H1 (cell line): Measurements from ENCODE around the gene SENP7.

Source experiments
- CHD2 ChIP-seq: IDR thresholded peaks from 2 replicates; pipeline ENCODE4 v1.6.1; 2012; ENCODE audit warnings: low read length, improper control_type of control experiment
- JUN ChIP-seq: IDR thresholded peaks from 2 replicates; pipeline ENCODE4 v1.6.1; 2011; ENCODE audit warnings: low read depth, mild to moderate bottlenecking, improper control_type of control experiment, low read length
- POLR2A ChIP-seq, 2 experiments: IDR thresholded peaks; 1 replicate in 1 of 2; 2 replicates in 1 of 2; pipeline ENCODE4 v1.6.1; 2011; ENCODE audit warnings: low read depth in 2 of 2, low read length in 2 of 2, mild to moderate bottlenecking in 2 of 2; ENCODE audit errors: control extremely low read depth in 1 of 2
- POLR2AphosphoS5 ChIP-seq: IDR thresholded peaks from 2 replicates; pipeline ENCODE4 v1.6.1; 2011; ENCODE audit warnings: low read depth, low read length
- SIX5 ChIP-seq: IDR thresholded peaks from 2 replicates; pipeline ENCODE4 v1.6.1; 2011; ENCODE audit warnings: mild to moderate bottlenecking, low read depth, low read length
- SRF ChIP-seq: IDR thresholded peaks from 2 replicates; pipeline ENCODE4 v1.6.1; 2011; ENCODE audit warnings: mild to moderate bottlenecking, low read depth, low read length, moderate library complexity
- TBP ChIP-seq: IDR thresholded peaks from 2 replicates; pipeline ENCODE4 v1.6.1; 2011; ENCODE audit warnings: low read depth, low read length, improper control_type of control experiment
- TEAD4 ChIP-seq: IDR thresholded peaks from 2 replicates; pipeline ENCODE4 v1.6.1; 2012; ENCODE audit warnings: low read depth, low read length, inconsistent platforms, mixed read lengths
- YY1 ChIP-seq: IDR thresholded peaks from 2 replicates; pipeline ENCODE4 v1.6.1; 2011; ENCODE audit warnings: low read depth, mild to moderate bottlenecking, low read length
- TF ChIP-seq, protein P1 (sequence below), 3 experiments: IDR thresholded peaks; 1 replicate in 2 of 3; 2 replicates in 1 of 3; pipeline versions ENCODE4 v1.5.1 to v1.6.1; 2011; ENCODE audit warnings: low read length in 3 of 3, mild to moderate bottlenecking in 3 of 3, inconsistent platforms in 2 of 3, low read depth in 1 of 3, moderate library complexity in 1 of 3; ENCODE audit not compliant: insufficient read depth in 1 of 3; ENCODE audit errors: control extremely low read depth in 1 of 3
- TF ChIP-seq, protein P2 (sequence below): IDR thresholded peaks from 2 replicates; pipeline ENCODE4 v1.6.1; 2012; ENCODE audit warnings: inconsistent platforms
- TF ChIP-seq, protein P3 (sequence below): IDR thresholded peaks from 2 replicates; pipeline ENCODE4 v1.6.1; 2011; ENCODE audit warnings: low read length, improper control_type of control experiment

GRCh38 chr3:101303089-101303731 is 209.8 kb downstream of the SENP7 start:
- TF ChIP-seq, protein P1, sequence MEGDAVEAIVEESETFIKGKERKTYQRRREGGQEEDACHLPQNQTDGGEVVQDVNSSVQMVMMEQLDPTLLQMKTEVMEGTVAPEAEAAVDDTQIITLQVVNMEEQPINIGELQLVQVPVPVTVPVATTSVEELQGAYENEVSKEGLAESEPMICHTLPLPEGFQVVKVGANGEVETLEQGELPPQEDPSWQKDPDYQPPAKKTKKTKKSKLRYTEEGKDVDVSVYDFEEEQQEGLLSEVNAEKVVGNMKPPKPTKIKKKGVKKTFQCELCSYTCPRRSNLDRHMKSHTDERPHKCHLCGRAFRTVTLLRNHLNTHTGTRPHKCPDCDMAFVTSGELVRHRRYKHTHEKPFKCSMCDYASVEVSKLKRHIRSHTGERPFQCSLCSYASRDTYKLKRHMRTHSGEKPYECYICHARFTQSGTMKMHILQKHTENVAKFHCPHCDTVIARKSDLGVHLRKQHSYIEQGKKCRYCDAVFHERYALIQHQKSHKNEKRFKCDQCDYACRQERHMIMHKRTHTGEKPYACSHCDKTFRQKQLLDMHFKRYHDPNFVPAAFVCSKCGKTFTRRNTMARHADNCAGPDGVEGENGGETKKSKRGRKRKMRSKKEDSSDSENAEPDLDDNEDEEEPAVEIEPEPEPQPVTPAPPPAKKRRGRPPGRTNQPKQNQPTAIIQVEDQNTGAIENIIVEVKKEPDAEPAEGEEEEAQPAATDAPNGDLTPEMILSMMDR (IDR thresholded peaks at IDR 0.05; ENCODE audit: control extremely low read depth in 1 of 3, insufficient read depth in 1 of 3, low read depth in 1 of 3, low read length in 3 of 3), result no peak
- TF ChIP-seq, protein P2, sequence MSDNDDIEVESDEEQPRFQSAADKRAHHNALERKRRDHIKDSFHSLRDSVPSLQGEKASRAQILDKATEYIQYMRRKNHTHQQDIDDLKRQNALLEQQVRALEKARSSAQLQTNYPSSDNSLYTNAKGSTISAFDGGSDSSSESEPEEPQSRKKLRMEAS, result no peak
- TF ChIP-seq POLR2A (IDR thresholded peaks at IDR 0.05; ENCODE audit: control extremely low read depth in 1 of 2, low read depth in 2 of 2, low read length in 2 of 2) (no peak), TEAD4 (no peak), JUN (no peak), YY1 (no peak), SIX5 (no peak), SRF (no peak), TBP (no peak), CHD2 (no peak), POLR2AphosphoS5 (no peak)
- TF ChIP-seq, protein P3, sequence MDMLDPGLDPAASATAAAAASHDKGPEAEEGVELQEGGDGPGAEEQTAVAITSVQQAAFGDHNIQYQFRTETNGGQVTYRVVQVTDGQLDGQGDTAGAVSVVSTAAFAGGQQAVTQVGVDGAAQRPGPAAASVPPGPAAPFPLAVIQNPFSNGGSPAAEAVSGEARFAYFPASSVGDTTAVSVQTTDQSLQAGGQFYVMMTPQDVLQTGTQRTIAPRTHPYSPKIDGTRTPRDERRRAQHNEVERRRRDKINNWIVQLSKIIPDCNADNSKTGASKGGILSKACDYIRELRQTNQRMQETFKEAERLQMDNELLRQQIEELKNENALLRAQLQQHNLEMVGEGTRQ, result no peak
